WTC11 (cell line): ENCODE data around the gene PLLP.

Experiments
- ATF1 ChIP-seq: sonication (generic); formaldehyde crosslinking; IDR thresholded peaks from 2 replicates; pipeline ENCODE4 v1.8.1; 2023; ENCODE audit warnings: mild to moderate bottlenecking, moderate library complexity, missing genetic modification reagents
- E2F4 ChIP-seq: sonication (generic); formaldehyde crosslinking; IDR thresholded peaks from 2 replicates; pipeline ENCODE4 v1.8.1; 2022; ENCODE audit warnings: low read depth, mild to moderate bottlenecking, moderate library complexity, missing genetic modification reagents, borderline replicate concordance
- JUN ChIP-seq: sonication (generic); formaldehyde crosslinking; IDR thresholded peaks from 2 replicates; pipeline ENCODE4 v1.8.0; 2023; ENCODE audit warnings: mild to moderate bottlenecking, missing genetic modification reagents
- NR1H2 ChIP-seq: sonication (generic); formaldehyde crosslinking; IDR thresholded peaks from 2 replicates; pipeline ENCODE4 v1.9.0; 2021; ENCODE audit warnings: mild to moderate bottlenecking, moderate library complexity, missing genetic modification reagents
- ZNF219 ChIP-seq: sonication (generic); formaldehyde crosslinking; IDR thresholded peaks from 2 replicates; pipeline ENCODE4 v1.8.0; 2023; ENCODE audit warnings: missing genetic modification reagents, mild to moderate bottlenecking, borderline replicate concordance
- TF ChIP-seq, protein P1 (sequence below): fragments of 200-600 bp; IDR thresholded peaks from 2 replicates; pipeline ENCODE4 v1.8.0; 2022; ENCODE audit warnings: antibody characterized with exemption
- TF ChIP-seq, protein P2 (sequence below): sonication (generic); formaldehyde crosslinking; IDR thresholded peaks from 2 replicates; pipeline ENCODE4 v1.8.1; 2023; ENCODE audit warnings: mild to moderate bottlenecking, missing genetic modification reagents, borderline replicate concordance

- TF ChIP-seq, protein P1, sequence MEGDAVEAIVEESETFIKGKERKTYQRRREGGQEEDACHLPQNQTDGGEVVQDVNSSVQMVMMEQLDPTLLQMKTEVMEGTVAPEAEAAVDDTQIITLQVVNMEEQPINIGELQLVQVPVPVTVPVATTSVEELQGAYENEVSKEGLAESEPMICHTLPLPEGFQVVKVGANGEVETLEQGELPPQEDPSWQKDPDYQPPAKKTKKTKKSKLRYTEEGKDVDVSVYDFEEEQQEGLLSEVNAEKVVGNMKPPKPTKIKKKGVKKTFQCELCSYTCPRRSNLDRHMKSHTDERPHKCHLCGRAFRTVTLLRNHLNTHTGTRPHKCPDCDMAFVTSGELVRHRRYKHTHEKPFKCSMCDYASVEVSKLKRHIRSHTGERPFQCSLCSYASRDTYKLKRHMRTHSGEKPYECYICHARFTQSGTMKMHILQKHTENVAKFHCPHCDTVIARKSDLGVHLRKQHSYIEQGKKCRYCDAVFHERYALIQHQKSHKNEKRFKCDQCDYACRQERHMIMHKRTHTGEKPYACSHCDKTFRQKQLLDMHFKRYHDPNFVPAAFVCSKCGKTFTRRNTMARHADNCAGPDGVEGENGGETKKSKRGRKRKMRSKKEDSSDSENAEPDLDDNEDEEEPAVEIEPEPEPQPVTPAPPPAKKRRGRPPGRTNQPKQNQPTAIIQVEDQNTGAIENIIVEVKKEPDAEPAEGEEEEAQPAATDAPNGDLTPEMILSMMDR: no peak
- no peak for TF ChIP-seq ZNF219 (CRISPR knock-in tag)
- TF ChIP-seq ATF1: no peak
- TF ChIP-seq, protein P2, sequence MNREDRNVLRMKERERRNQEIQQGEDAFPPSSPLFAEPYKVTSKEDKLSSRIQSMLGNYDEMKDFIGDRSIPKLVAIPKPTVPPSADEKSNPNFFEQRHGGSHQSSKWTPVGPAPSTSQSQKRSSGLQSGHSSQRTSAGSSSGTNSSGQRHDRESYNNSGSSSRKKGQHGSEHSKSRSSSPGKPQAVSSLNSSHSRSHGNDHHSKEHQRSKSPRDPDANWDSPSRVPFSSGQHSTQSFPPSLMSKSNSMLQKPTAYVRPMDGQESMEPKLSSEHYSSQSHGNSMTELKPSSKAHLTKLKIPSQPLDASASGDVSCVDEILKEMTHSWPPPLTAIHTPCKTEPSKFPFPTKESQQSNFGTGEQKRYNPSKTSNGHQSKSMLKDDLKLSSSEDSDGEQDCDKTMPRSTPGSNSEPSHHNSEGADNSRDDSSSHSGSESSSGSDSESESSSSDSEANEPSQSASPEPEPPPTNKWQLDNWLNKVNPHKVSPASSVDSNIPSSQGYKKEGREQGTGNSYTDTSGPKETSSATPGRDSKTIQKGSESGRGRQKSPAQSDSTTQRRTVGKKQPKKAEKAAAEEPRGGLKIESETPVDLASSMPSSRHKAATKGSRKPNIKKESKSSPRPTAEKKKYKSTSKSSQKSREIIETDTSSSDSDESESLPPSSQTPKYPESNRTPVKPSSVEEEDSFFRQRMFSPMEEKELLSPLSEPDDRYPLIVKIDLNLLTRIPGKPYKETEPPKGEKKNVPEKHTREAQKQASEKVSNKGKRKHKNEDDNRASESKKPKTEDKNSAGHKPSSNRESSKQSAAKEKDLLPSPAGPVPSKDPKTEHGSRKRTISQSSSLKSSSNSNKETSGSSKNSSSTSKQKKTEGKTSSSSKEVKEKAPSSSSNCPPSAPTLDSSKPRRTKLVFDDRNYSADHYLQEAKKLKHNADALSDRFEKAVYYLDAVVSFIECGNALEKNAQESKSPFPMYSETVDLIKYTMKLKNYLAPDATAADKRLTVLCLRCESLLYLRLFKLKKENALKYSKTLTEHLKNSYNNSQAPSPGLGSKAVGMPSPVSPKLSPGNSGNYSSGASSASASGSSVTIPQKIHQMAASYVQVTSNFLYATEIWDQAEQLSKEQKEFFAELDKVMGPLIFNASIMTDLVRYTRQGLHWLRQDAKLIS: no peak
- TF ChIP-seq NR1H2 (CRISPR knock-in tag): no peak
- TF ChIP-seq E2F4 (CRISPR knock-in tag): no peak
- TF ChIP-seq JUN: no peak
Observed at GRCh38 chr16:57257455-57258070, 26.9 kb downstream of the PLLP start.
